Tibial nerve (tissue), 4 donors: ENCODE measurements around the gene SEMA6C. TPM values are rescaled to one million over a fixed set of nuclear protein-coding genes. Genes with fewer than 3 reads are reported as not detected.
A peak's percentile ranks its signal among the peaks of the same experiment; 100 is the strongest.

Experiments
- DNase-seq, 2 donors: peaks; one replicate each; pipeline ENCODE4 v3.0.0-alpha.2; 2019; ENCODE audit warnings: low spot score in 2 of 2
- H3K27ac ChIP-seq, 4 donors: fragments of 200-600 bp; sonication (generic) in 3 of 4; one replicate each; pipeline ENCODE4 v1.5.1; 2017 to 2019; ENCODE audit warnings: mild to moderate bottlenecking in 1 of 4
- H3K27me3 ChIP-seq, 2 donors: fragments of 200-600 bp; sonication (generic) in 1 of 2; one replicate each; pipeline versions ENCODE4 v1.5.1 to v1.6.0; 2017 to 2019
- H3K36me3 ChIP-seq, 3 donors: fragments of 200-600 bp; sonication (generic); one replicate each; pipeline ENCODE4 v1.5.1; 2018 to 2019
- H3K4me1 ChIP-seq, 4 donors: fragments of 200-600 bp; sonication (generic) in 3 of 4; one replicate each; pipeline ENCODE4 v1.5.1; 2017 to 2019
- H3K4me3 ChIP-seq, 4 donors: fragments of 200-600 bp; sonication (generic) in 3 of 4; one replicate each; pipeline ENCODE4 v1.5.1; 2017 to 2019; ENCODE audit warnings: mild to moderate bottlenecking in 1 of 4, moderate library complexity in 1 of 4
- H3K9me3 ChIP-seq, 4 donors: fragments of 200-600 bp; sonication (generic) in 3 of 4; one replicate each; pipeline ENCODE4 v1.5.1; 2017 to 2019
- CTCF ChIP-seq, 5 experiments: fragments of 200-600 bp in 3 of 5; fragments of 450-650 bp in 2 of 5; sonication (generic) in 3 of 5; IDR thresholded peaks; one replicate each; pipeline ENCODE4 v1.5.1; 2016 to 2019; ENCODE audit warnings: antibody characterized with exemption in 5 of 5, mild to moderate bottlenecking in 3 of 5, moderate library complexity in 2 of 5
- EP300 ChIP-seq, 2 donors: sonication (generic); formaldehyde crosslinking; IDR thresholded peaks; one replicate each; pipeline ENCODE4 v1.6.1; 2017; ENCODE audit warnings: antibody characterized with exemption in 2 of 2, mild to moderate bottlenecking in 1 of 2
- POLR2A ChIP-seq, 2 donors: fragments of 450-650 bp; IDR thresholded peaks; one replicate each; pipeline ENCODE4 v1.6.1; 2017; ENCODE audit warnings: antibody characterized with exemption in 2 of 2, mild to moderate bottlenecking in 2 of 2, moderate library complexity in 2 of 2
- WGBS, 2 donors: methylation state at CpG; one replicate each; pipeline ENCODE4 v1.1.5; 2018; 5-methylcytosine and 5-hydroxymethylcytosine counted together
- total RNA-seq, 4 donors: library from RNA; depleted of rRNA; stranded (reverse); fragments of >200 nt; gene quantifications; one replicate each; pipeline ENCODE4 v1.1.0, GENCODE V29; 2016

The SEMA6C gene
- total RNA-seq, 4 donors from 2014 or later = 15.5 to 28.7 (median 18.7) TPM

- H3K4me1 ChIP-seq = peaks cover 0 to 38% (median 18%) of the 10 kb centered on the region in 4 donors
- no peaks in the 10 kb centered on the region for H3K27me3 ChIP-seq
Observed at GRCh38 chr1:151144474-151145303, 1.7 kb downstream of the SEMA6C start.

GRCh38 chr1:151143986-151144385 lies 2.4 kb downstream of the SEMA6C start:
- WGBS, 2 donors = 40 to 58% methylated on average over 5 of the region's 5 CpGs
- no peak for DNase-seq
- Histone ChIP-seq H3K9me3 (no peaks in the 10 kb centered on the region), H3K36me3 (peaks cover 0 to 27% (median 0%) of the 10 kb centered on the region in 3 donors), H3K27me3 (no peaks in the 10 kb centered on the region), H3K4me1 (peaks cover 0 to 38% (median 18%) of the 10 kb centered on the region in 4 donors), H3K4me3 (no peak overlapping the region), H3K27ac (peak overlapping the region in 2 of 4 donors; percentile 34 to 90)
- TF ChIP-seq EP300 (IDR thresholded peaks at IDR 0.05) (no peak), POLR2A (IDR thresholded peaks at IDR 0.05) (no peak), CTCF (IDR thresholded peaks at IDR 0.05) (no peak)

More at GRCh38 chr1:151144474-151145303, 1.7 kb downstream of the SEMA6C start:
- Histone ChIP-seq H3K4me3 (peak overlapping the region; percentile 58 to 86 (median 72)), H3K27ac (peak overlapping the region in 3 of 4 donors; percentile 63 to 90 (median 78)), H3K9me3 (no peaks in the 10 kb centered on the region), H3K36me3 (peaks cover 0 to 20% (median 0%) of the 10 kb centered on the region in 3 donors)
- no peak for TF ChIP-seq POLR2A (IDR thresholded peaks at IDR 0.05)
- TF ChIP-seq EP300 (IDR thresholded peaks at IDR 0.05) = no peak
- TF ChIP-seq CTCF (IDR thresholded peaks at IDR 0.05) = no peak
- whole genome bisulfite sequencing, 2 donors = 65 to 66% methylated on average over 7 of the region's 7 CpGs
- no peak for DNase-seq

GRCh38 chr1:151143057-151143435 lies 3.4 kb downstream of the SEMA6C start:
- no peak for TF ChIP-seq POLR2A (IDR thresholded peaks at IDR 0.05)
- no peak for TF ChIP-seq CTCF (IDR thresholded peaks at IDR 0.05)
- no peak for TF ChIP-seq EP300 (IDR thresholded peaks at IDR 0.05)
- Histone ChIP-seq H3K4me3 (no peak overlapping the region), H3K27me3 (no peaks in the 10 kb centered on the region), H3K36me3 (peaks cover 0 to 37% (median 0%) of the 10 kb centered on the region in 3 donors), H3K9me3 (no peaks in the 10 kb centered on the region), H3K27ac (peak overlapping the region in 1 of 4 donors; percentile 12), H3K4me1 (peaks cover 0 to 38% (median 18%) of the 10 kb centered on the region in 4 donors)
- WGBS, 2 donors = 67 to 77% methylated on average over 7 of the region's 7 CpGs
- no peak for DNase-seq

GRCh38 chr1:151142411-151143056 lies 3.9 kb downstream of the SEMA6C start:
- no peak for DNase-seq
- TF ChIP-seq CTCF (IDR thresholded peaks at IDR 0.05) (no peak), POLR2A (IDR thresholded peaks at IDR 0.05) (no peak), EP300 (IDR thresholded peaks at IDR 0.05) (no peak)
- Histone ChIP-seq H3K36me3 (peaks cover 0 to 42% (median 0%) of the 10 kb centered on the region in 3 donors), H3K27me3 (no peaks in the 10 kb centered on the region), H3K27ac (peak overlapping the region in 1 of 4 donors; percentile 12), H3K4me1 (peaks cover 0 to 35% (median 18%) of the 10 kb centered on the region in 4 donors), H3K4me3 (no peak overlapping the region), H3K9me3 (no peaks in the 10 kb centered on the region)
- 72 to 90% methylated on average over 5 of the region's 5 CpGs for WGBS, 2 donors

- TF ChIP-seq EP300 (IDR thresholded peaks at IDR 0.05) (no peak), POLR2A (IDR thresholded peaks at IDR 0.05) (no peak), CTCF (IDR thresholded peaks at IDR 0.05) (no peak)
- Histone ChIP-seq H3K4me1 (no peaks in the 10 kb centered on the region), H3K27me3 (no peaks in the 10 kb centered on the region), H3K9me3 (no peaks in the 10 kb centered on the region), H3K4me3 (no peak overlapping the region), H3K36me3 (peaks cover 0 to 87% (median 0%) of the 10 kb centered on the region in 3 donors), H3K27ac (no peak overlapping the region)
- DNase-seq = no peak
- WGBS, 2 donors = 93 to 94% methylated on average over 7 of the region's 7 CpGs
Observed at GRCh38 chr1:151137789-151138188, 8.6 kb downstream of the SEMA6C start.
